Measurements from ENCODE around the gene TRAPPC5.

The TRAPPC5 gene

GRCh38 chr19:7677669-7678311, 2.8 kb upstream of the TRAPPC5 start:
- DNase-seq, result no peak

- DNase-seq, result peak; percentile 78
Measured at GRCh38 chr19:7678971-7679751, 1.5 kb upstream of the TRAPPC5 start.

GRCh38 chr19:7679771-7680605, 645 bp upstream of the TRAPPC5 start:
- DNase-seq, result no peak

GRCh38 chr19:7681340-7682174, 924 bp downstream of the TRAPPC5 start:
- peak; percentile 90 for DNase-seq

- DNase-seq, result no peak
Measured at GRCh38 chr19:7682175-7682855, 1.7 kb downstream of the TRAPPC5 start.

- no peak for DNase-seq
Measured at GRCh38 chr19:7685546-7686445, 5.2 kb downstream of the TRAPPC5 start.

GRCh38 chr19:7687177-7687576, 6.5 kb downstream of the TRAPPC5 start:
- DNase-seq, result no peak

- DNase-seq, result no peak
Measured at GRCh38 chr19:7689165-7689564, 8.5 kb downstream of the TRAPPC5 start.

GRCh38 chr19:7690779-7691258, 10.2 kb downstream of the TRAPPC5 start:
- DNase-seq, result no peak

- DNase-seq, result no peak
Measured at GRCh38 chr19:7691497-7691896, 10.9 kb downstream of the TRAPPC5 start.

GRCh38 chr19:7692417-7693088, 11.9 kb downstream of the TRAPPC5 start:
- DNase-seq, result no peak

GRCh38 chr19:7694499-7694898, 13.9 kb downstream of the TRAPPC5 start:
- DNase-seq, result no peak

GRCh38 chr19:7697721-7698287, 17.2 kb downstream of the TRAPPC5 start:
- no peak for DNase-seq

- DNase-seq, result no peak
Measured at GRCh38 chr19:7698583-7698982, 17.9 kb downstream of the TRAPPC5 start.

- no peak for DNase-seq
Measured at GRCh38 chr19:7699003-7699402, 18.4 kb downstream of the TRAPPC5 start.

GRCh38 chr19:7699417-7700401, 19.1 kb downstream of the TRAPPC5 start:
- no peak for DNase-seq

GRCh38 chr19:7701049-7701653, 20.5 kb downstream of the TRAPPC5 start:
- DNase-seq, result no peak

All from CD4-positive, alpha-beta T cell treated with Interleukin-6 for 4 hours (primary cell).